Liver (tissue), 3 donors: Measurements from ENCODE around the gene DNAH3.

Experiments used
- CTCF ChIP-seq: fragments of 150-350 bp; IDR thresholded peaks from 2 replicates; pipeline ENCODE4 v1.5.1; 2017; ENCODE audit warnings: improper control_type of control experiment, low read depth, low read length; ENCODE audit not compliant: missing input control
- RAD21 ChIP-seq, 2 donors: IDR thresholded peaks; 2 replicates each; pipeline ENCODE4 v1.6.1; 2016; ENCODE audit warnings: antibody characterized with exemption in 2 of 2, mild to moderate bottlenecking in 2 of 2
- SP1 ChIP-seq: IDR thresholded peaks from 2 replicates; pipeline ENCODE4 v1.6.1; 2018; ENCODE audit warnings: antibody characterized with exemption, mild to moderate bottlenecking
- TAF1 ChIP-seq: conservative IDR thresholded peaks from 2 replicates; pipeline ENCODE4 v1.6.1; 2016; ENCODE audit warnings: antibody characterized with exemption, mild to moderate bottlenecking
- YY1 ChIP-seq: IDR thresholded peaks from 2 replicates; pipeline ENCODE4 v1.6.1; 2016; ENCODE audit warnings: antibody characterized with exemption, mild to moderate bottlenecking
- donor health status: healthy.
- donor health status: healthy.

- TF ChIP-seq CTCF (no peak), SP1 (no peak), TAF1 (no peak), YY1 (no peak), RAD21 (IDR thresholded peaks at IDR 0.05) (no peak)
Measured at GRCh38 chr16:21033264-21033663, 117.4 kb downstream of the DNAH3 start.
